CD4-positive, alpha-beta T cell treated with Interleukin-21 for 1 hour (primary cell): ENCODE measurements around the gene CTSO.
"Not testable (repeated sequence)": the region's sequence is repeated elsewhere in the genome, so short reads cannot be mapped to it uniquely, and the experiment has no call there.

Source experiments
- DNase-seq: peaks from one replicate; pipeline ENCODE4 v3.0.0-alpha.2; 2020

CTSO gene

DNA sequence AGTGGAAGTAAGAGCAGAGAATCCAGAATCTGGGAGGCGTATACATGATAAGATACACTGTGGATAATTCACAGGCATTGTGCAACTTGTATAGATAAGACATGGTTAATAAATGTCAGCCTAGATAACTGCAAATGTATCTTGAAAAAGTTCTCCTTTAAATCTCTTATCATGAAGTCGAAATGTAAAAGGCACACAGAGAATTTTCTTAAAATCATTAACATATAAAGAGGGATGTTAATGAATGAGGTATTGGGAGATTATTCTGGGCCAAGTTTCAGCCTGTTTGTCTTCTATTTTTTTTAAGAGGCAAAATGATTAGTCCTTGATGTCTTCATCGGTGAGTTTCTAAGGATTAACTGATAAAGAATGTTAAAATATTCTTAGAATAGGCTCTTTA is 49.3 kb downstream of the CTSO start:
- DNase-seq = no peak

DNA sequence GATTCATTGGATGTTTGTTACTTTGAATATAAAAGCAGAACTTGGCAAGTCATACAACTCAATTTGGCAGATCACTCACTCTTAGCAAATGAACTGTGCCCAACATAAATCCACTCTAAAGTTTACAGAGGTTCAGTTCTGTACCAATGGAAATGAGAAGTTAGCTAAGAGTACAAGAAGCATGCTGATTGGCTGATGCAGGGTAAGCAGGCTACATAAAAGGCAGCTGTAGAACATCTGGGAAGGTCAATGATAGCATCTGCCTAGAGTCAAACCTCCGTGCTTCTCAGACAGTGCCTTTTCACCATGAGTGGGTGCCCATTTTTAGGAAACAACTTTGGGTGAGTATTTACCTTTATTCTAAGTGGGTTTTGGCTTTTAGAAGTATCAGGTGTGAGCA is 50.2 kb downstream of the CTSO start, which contains the start of gene TDO2:
Gene TDO2, plus strand, starts transcription at position 244 of the 400 bp plus-strand sequence. Its CDS starts 63 bp downstream, at position 307.
- DNase-seq = no peak

DNA sequence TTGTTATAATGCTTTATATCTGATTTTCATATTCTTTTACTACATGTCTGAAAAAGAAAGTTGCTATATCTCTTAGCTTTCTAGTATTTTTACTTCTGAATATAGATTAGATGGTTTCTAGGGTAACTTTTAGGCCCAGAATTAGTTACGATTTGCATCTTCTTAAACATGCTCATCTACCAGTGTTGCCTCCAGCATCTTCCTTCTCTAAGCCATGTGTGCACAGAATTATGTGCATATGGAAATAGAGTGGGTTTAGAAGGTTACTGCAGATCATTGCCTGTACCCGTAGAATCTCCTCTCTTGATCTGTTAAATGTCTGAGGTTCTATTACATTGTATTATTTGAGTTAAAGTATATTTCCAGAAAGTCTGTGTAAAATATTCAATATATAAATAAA is 52.7 kb downstream of the CTSO start:
- no peak for DNase-seq

GRCh38 chr4:155900381-155900780 is 53.3 kb downstream of the CTSO start:
- no peak for DNase-seq

DNA sequence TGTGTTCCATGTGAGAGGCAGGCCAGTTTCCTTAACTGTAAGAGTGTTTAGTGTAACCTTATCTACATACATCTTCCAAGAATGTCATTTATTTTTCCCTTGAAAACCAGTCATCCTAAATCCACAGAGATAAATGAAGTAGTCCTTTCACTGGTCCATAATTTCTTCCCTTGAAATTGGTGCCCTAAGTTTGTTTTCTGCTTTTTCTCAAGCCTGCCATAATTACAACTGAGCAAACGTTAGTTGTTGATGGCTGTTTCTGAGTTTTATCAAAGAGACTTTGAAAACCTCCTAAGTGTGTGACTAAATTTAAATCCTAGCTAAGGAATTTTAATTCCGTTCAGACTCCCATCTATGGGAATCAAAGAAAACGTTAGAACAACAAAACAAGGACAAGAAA is 53.8 kb downstream of the CTSO start:
- DNase-seq = no peak

- not testable (repeated sequence) for DNase-seq
Observed at GRCh38 chr4:155898371-155898770, 55.3 kb downstream of the CTSO start.

DNA sequence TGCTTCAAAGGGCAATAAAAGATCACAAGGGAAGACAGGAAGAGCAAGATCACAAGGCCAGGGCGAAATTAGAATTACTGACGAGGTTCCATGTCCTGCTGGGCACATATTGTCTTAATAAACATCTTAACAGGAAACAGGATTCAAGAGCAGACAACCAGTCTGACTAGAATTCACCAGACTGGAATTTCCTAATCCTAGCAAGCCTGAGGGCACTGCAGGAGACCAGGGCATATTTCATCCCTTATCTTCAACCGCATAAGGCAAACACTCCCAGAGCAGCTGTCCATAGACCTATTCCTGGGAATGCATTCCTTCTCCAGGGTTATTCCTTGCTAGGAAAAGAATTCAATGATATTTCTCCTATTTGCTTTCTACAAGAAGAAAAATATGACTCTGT is 62.6 kb downstream of the CTSO start:
- no peak for DNase-seq

GRCh38 chr4:155889946-155890345 is 63.7 kb downstream of the CTSO start:
- DNase-seq = no peak

DNA sequence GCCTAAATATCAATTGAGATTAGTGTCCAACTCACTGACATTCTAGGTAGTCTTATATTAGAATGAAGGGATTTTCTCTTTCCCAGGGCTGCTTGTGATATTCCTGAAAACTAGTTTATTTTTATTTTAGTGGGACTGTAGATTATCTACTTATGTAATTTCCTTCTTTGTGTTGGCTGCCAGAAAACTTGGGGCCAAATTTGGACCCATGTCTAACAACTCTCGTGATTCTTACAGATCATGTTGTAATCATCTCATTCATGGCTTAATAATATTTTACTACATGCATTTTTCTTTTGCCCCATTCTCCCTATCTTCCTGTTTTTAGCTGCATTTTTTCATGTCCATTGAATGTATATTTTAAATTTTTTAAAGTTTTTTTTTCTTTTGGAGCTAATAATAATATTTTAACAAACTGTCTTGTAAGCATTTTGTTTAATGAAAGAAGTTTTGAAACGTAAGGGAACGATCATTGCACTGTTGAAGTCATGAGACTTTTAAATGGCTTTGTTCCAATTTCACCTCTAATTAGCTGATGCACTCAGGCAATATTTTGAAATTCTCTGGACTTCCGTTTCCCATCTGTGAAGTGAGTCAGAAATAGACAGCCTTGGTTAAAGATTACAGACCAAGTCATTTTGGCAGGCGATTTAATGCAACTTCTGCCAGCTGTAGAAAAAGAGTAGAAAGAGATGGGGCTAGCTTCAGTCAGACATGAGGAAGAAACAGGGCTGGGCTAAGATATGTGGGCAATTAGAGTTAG is 64.5 kb downstream of the CTSO start:
- no peak for DNase-seq

- no peak for DNase-seq
Observed at GRCh38 chr4:155887847-155888570, 65.7 kb downstream of the CTSO start.

GRCh38 chr4:155887045-155887444 is 66.6 kb downstream of the CTSO start:
- no peak for DNase-seq

DNA sequence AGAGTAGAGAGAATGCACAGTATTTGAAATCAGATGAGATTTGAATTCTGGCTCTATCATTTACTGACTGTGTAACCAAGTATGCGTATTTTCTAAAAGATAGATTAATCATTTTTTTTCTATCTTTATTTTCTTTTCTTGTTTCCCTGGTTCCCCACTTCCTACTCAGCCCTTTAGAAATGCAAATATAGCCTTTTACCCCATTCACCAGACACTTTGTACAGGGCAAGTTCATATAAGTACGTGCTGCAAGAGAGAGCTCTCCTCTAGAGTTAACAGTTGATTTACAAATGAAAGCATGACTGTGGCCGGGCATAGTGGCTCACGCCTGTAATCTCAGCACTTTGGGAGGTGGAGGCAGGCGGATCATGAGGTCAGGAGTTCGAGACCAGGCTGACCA is 68.0 kb downstream of the CTSO start:
- DNase-seq = no peak

DNA sequence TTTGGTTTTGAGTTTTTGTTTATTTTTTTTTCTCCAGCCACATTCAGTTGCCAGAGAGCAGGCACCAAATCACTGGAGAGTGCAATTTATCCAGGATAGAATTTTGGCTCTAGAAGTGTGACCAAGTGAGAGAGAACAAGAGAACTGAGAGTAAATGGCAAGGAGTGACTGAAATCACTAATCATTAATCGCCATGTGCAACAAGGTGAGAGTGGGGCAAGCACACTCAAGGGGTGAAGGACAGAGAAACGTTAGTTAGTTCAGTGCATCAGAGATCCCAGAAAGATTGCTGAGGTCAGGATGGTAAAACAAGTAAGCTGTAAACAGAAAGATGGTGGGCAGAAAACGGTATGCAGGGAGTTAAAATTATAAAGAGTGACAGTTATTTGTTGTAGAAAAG is 69.8 kb downstream of the CTSO start:
- DNase-seq = no peak

DNA sequence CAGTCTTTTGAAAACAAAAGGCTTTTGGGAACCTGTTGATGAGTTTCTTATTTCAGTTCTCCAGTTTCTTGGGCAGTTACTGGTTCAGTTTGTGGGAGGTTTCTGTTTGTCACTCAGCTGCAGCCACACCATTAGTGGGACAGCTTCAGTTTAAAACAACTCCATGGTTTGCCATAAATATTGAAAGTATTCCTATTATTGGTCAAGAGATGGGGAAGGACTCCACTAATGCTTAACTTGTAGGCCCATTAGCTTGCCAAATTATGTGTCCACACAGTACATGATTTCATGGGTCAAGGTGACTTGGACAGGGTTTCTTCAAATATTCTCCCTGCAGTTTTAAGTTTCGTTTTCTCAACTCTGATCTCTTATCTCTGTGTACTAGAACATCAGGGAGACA is 72.1 kb downstream of the CTSO start:
- DNase-seq = no peak

GRCh38 chr4:155879767-155880166 is 73.9 kb downstream of the CTSO start:
- no peak for DNase-seq

DNA sequence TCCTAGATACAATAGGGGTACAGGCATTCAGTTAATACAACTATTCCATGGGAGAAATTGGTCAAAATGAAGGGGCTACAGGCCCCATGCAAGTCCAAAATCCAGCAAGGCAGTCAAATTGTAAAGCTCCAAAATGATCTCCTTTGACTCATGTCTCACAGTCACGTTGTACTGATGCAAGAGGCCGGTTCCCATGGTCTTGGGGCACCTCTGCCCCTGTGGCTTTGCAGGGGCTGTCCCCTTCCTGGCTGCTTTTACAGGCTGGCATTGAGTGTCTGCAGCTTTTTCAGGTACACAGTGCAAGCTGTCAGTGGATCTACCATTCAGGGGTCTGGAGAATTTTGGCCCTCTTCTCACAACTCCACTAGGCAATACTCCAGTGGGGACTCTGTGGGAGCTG is 75.1 kb downstream of the CTSO start:
- no peak for DNase-seq

GRCh38 chr4:155877971-155878370 is 75.7 kb downstream of the CTSO start:
- DNase-seq = no peak

- DNase-seq = no peak
Observed at GRCh38 chr4:155875878-155876277, 77.8 kb downstream of the CTSO start.
